ENCODE results near the gene FHAD1. TPM values are rescaled to one million over a fixed set of nuclear protein-coding genes. Genes with fewer than 3 reads are reported as not detected.

FHAD1 gene
- polyA plus RNA-seq, 1 donor: 0.79 TPM

- Histone ChIP-seq H3K4me1 (ENCODE audit: control insufficient read depth, insufficient read depth, low read length) (peaks cover 18% of the 10 kb centered on the region), H3K9me3 (ENCODE audit: control insufficient read depth, low read depth, low read length) (peaks cover 2% of the 10 kb centered on the region), H3K4me3 (ENCODE audit: low read length) (no peak overlapping the region), H3K27ac (ENCODE audit: low read length) (peak overlapping the region; percentile 22), H3K36me3 (ENCODE audit: control insufficient read depth, insufficient read depth, low read length) (no peaks in the 10 kb centered on the region), H3K27me3 (ENCODE audit: control insufficient read depth, insufficient read depth, low read length) (no peaks in the 10 kb centered on the region)
- WGBS (ENCODE audit: insufficient coverage, low lambda C conversion rate): no CpG with 5 or more reads among the region's 7 CpGs
- DNase-seq: no peak
Observed at GRCh38 chr1:15315815-15316214, 68.8 kb downstream of the FHAD1 start.

DNA sequence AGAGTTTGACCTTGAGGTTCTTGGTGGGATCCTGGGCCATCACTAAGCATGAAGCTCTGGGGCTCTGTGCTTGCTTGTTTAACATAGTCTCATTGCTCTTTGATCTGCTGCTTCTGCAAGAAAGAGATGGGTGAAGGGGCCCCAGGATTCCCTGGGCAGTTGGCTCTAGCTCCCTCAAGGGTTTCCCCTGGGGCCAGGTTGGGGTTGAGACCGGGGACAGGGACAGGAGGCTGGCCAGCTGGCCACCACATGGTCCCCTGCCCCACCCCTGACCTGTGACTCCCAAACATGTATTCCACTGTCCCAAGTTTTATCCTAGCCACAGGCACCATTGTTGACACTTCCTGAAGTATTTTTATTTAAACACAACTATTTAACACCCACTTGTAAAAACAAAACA, 69.5 kb downstream of the FHAD1 start:
- H3K27me3 ChIP-seq (ENCODE audit: control insufficient read depth, insufficient read depth, low read length): no peaks in the 10 kb centered on the region
- H3K27ac ChIP-seq (ENCODE audit: low read length): peak overlapping the region; percentile 22
- peak; percentile 31 to 66 for DNase-seq
- peaks cover 2% of the 10 kb centered on the region for H3K9me3 ChIP-seq (ENCODE audit: control insufficient read depth, low read depth, low read length)
- no CpG with 5 or more reads among the region's 1 CpG for WGBS (ENCODE audit: insufficient coverage, low lambda C conversion rate)
- peaks cover 14% of the 10 kb centered on the region for H3K4me1 ChIP-seq (ENCODE audit: control insufficient read depth, insufficient read depth, low read length)
- no peaks in the 10 kb centered on the region for H3K36me3 ChIP-seq (ENCODE audit: control insufficient read depth, insufficient read depth, low read length)
- no peak overlapping the region for H3K4me3 ChIP-seq (ENCODE audit: low read length)

GRCh38 chr1:15320267-15320666, 73.2 kb downstream of the FHAD1 start:
- no peak for DNase-seq
- Histone ChIP-seq H3K9me3 (ENCODE audit: control insufficient read depth, low read depth, low read length) (no peaks in the 10 kb centered on the region), H3K4me1 (ENCODE audit: control insufficient read depth, insufficient read depth, low read length) (peaks cover 31% of the 10 kb centered on the region), H3K27me3 (ENCODE audit: control insufficient read depth, insufficient read depth, low read length) (no peaks in the 10 kb centered on the region), H3K4me3 (ENCODE audit: low read length) (no peak overlapping the region), H3K27ac (ENCODE audit: low read length) (no peak overlapping the region), H3K36me3 (ENCODE audit: control insufficient read depth, insufficient read depth, low read length) (no peaks in the 10 kb centered on the region)
- WGBS (ENCODE audit: insufficient coverage, low lambda C conversion rate): 88% methylated on average over 1 of the region's 5 CpGs

DNA sequence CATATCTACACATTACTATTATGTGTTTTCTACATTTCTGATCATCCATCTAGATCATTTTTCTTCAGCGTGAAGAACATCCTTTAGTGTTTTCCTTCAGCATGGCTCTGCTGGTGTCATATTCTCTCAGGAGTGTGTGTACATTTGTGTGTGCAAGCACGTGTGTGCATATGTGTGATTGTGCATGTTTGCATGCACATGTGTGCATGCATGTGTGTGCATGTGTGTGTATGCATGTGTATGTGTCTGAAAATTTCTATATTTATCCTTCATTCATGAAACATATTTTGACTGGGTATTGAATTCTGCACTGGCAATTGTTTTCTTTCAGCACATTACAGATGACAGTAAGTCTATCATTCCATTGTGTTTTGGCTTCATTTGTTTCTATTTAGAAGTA, 74.6 kb downstream of the FHAD1 start:
- no peaks in the 10 kb centered on the region for H3K36me3 ChIP-seq (ENCODE audit: control insufficient read depth, insufficient read depth, low read length)
- no peaks in the 10 kb centered on the region for H3K27me3 ChIP-seq (ENCODE audit: control insufficient read depth, insufficient read depth, low read length)
- WGBS (ENCODE audit: insufficient coverage, low lambda C conversion rate): no CpG with 5 or more reads among the region's 2 CpGs
- DNase-seq: no peak
- H3K9me3 ChIP-seq (ENCODE audit: control insufficient read depth, low read depth, low read length): no peaks in the 10 kb centered on the region
- no peak overlapping the region for H3K27ac ChIP-seq (ENCODE audit: low read length)
- H3K4me3 ChIP-seq (ENCODE audit: low read length): no peak overlapping the region
- H3K4me1 ChIP-seq (ENCODE audit: control insufficient read depth, insufficient read depth, low read length): peaks cover 30% of the 10 kb centered on the region

DNA sequence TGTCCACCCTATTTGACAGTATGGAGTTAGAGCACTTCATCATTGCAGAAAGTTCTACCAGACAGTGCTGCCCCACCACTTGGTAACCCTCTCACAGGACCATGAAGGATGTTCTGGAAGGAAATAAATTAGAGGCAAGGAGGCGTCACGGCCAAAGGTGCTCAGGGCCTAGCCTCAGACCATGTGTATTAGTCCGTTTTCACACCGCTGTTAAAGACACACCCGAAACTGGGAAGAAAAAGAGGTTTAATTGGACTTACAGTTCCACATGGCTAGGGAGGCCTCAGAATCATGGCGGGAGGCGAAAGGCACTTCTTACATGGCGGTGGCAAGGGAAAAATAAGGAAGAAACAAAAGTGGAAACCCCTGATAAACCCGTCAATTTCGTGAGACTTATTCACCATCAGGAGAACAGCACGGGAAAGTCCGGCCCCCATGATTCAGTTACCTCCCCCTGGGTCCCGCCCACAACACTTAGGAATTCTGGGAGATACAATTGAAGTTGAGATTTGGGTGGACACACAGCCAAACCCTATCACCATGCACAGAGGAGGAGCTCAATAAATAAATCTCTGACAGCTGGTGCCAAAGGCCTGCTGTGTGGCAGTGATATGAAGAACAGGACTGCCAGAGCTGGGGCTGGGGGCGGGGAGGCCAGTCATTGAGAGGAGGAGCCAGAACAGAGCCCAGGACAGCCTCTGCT, 75.8 kb downstream of the FHAD1 start:
- Histone ChIP-seq H3K27me3 (ENCODE audit: control insufficient read depth, insufficient read depth, low read length) (no peaks in the 10 kb centered on the region), H3K4me1 (ENCODE audit: control insufficient read depth, insufficient read depth, low read length) (peaks cover 26% of the 10 kb centered on the region), H3K9me3 (ENCODE audit: control insufficient read depth, low read depth, low read length) (no peaks in the 10 kb centered on the region), H3K4me3 (ENCODE audit: low read length) (no peak overlapping the region), H3K36me3 (ENCODE audit: control insufficient read depth, insufficient read depth, low read length) (no peaks in the 10 kb centered on the region), H3K27ac (ENCODE audit: low read length) (no peak overlapping the region)
- 100% methylated on average over 4 of the region's 14 CpGs for WGBS (ENCODE audit: insufficient coverage, low lambda C conversion rate)
- no peak for DNase-seq

DNA sequence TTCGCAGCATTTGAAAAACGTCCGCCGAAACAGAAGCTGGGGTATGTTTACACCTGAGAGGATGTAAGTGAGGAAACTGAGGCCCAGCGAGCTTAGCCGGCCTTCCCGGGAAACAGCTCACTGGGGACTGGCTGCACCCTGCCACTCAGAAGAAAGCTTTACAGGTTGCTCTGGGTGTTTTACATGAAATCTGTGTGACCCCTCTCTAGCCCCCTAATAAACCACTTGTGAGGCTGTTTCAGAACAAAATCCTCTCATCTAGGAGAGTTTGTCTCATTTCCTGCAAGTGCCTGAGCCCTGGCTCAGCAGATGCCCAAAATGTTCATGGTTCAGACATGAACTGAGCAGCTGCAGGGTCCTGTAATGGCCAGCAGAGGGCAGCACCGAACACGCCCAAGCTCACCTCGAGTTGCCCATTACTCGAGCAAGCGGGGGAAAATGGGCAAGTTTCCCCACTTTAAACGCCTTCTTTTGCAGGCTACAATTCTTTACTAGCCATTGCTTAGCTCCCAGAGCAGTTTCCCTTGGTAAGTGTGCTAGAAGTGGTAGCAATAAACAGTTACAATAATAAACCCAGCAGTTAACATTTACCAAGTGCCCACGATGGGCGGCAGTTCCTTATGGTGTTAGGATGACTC, 76.4 kb downstream of the FHAD1 start:
- Histone ChIP-seq H3K27ac (ENCODE audit: low read length) (peak overlapping the region; percentile 76), H3K27me3 (ENCODE audit: control insufficient read depth, insufficient read depth, low read length) (no peaks in the 10 kb centered on the region), H3K36me3 (ENCODE audit: control insufficient read depth, insufficient read depth, low read length) (no peaks in the 10 kb centered on the region), H3K4me1 (ENCODE audit: control insufficient read depth, insufficient read depth, low read length) (peaks cover 26% of the 10 kb centered on the region), H3K9me3 (ENCODE audit: control insufficient read depth, low read depth, low read length) (no peaks in the 10 kb centered on the region), H3K4me3 (ENCODE audit: low read length) (no peak overlapping the region)
- peak; percentile 73 to 79 for DNase-seq
- WGBS (ENCODE audit: insufficient coverage, low lambda C conversion rate): no CpG with 5 or more reads among the region's 15 CpGs

DNA sequence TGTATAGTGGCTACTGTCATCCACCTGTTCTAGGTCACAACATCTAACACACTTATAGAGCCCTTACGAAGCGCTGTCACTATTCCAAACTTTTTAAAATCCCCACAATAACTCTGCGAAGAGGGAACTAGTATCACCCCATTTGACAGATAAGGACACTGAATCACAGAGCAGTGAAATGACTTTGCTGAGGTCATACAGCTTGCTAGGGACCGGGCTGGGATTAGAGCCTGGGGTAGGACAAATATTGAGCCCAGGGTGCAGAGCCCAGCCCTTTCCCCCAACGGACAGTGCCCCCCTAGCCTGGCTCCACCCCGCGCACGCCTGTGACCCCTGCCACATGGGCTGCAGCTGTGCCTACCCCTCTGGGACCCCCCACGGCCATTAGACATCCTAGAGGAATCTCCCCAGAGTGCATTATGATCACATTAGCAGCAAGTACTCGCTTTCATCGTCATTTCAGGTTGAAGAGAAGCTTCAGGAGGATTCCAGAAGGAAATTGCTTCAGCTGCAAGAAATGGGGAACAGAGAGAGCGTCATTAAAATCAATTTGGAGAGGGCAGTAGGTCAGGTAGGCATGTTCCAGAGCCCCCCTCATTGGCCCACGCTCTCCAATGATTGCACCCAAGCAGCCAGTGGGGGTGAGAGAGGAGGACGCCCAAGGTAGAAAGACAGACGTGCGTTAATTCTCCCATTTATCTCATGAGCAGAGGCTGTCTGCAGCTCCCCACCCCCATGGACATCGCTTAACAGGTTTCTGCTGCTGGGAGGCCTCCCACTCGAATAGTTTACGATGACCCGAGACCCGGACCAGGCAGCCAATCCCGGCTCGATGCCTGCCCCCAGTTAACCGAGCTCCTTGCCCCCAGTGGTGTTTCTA, 77.2 kb downstream of the FHAD1 start:
- Histone ChIP-seq H3K9me3 (ENCODE audit: control insufficient read depth, low read depth, low read length) (no peaks in the 10 kb centered on the region), H3K36me3 (ENCODE audit: control insufficient read depth, insufficient read depth, low read length) (no peaks in the 10 kb centered on the region), H3K4me1 (ENCODE audit: control insufficient read depth, insufficient read depth, low read length) (peaks cover 26% of the 10 kb centered on the region), H3K4me3 (ENCODE audit: low read length) (no peak overlapping the region), H3K27ac (ENCODE audit: low read length) (peak overlapping the region; percentile 76), H3K27me3 (ENCODE audit: control insufficient read depth, insufficient read depth, low read length) (no peaks in the 10 kb centered on the region)
- 44% methylated on average over 2 of the region's 24 CpGs for WGBS (ENCODE audit: insufficient coverage, low lambda C conversion rate)
- DNase-seq: peak in 1 of 2 donors; percentile 87

GRCh38 chr1:15324869-15325335, 77.9 kb downstream of the FHAD1 start:
- H3K4me1 ChIP-seq (ENCODE audit: control insufficient read depth, insufficient read depth, low read length): peaks cover 26% of the 10 kb centered on the region
- H3K27ac ChIP-seq (ENCODE audit: low read length): peak overlapping the region; percentile 76
- DNase-seq: no peak
- H3K36me3 ChIP-seq (ENCODE audit: control insufficient read depth, insufficient read depth, low read length): no peaks in the 10 kb centered on the region
- H3K9me3 ChIP-seq (ENCODE audit: control insufficient read depth, low read depth, low read length): no peaks in the 10 kb centered on the region
- no CpG with 5 or more reads among the region's 9 CpGs for WGBS (ENCODE audit: insufficient coverage, low lambda C conversion rate)
- H3K27me3 ChIP-seq (ENCODE audit: control insufficient read depth, insufficient read depth, low read length): no peaks in the 10 kb centered on the region
- H3K4me3 ChIP-seq (ENCODE audit: low read length): no peak overlapping the region

GRCh38 chr1:15325375-15326085, 78.5 kb downstream of the FHAD1 start:
- H3K27ac ChIP-seq (ENCODE audit: low read length): peak overlapping the region; percentile 76
- no CpG with 5 or more reads among the region's 4 CpGs for WGBS (ENCODE audit: insufficient coverage, low lambda C conversion rate)
- peak in 1 of 2 donors; percentile 59 for DNase-seq
- no peaks in the 10 kb centered on the region for H3K36me3 ChIP-seq (ENCODE audit: control insufficient read depth, insufficient read depth, low read length)
- H3K4me1 ChIP-seq (ENCODE audit: control insufficient read depth, insufficient read depth, low read length): peaks cover 26% of the 10 kb centered on the region
- H3K9me3 ChIP-seq (ENCODE audit: control insufficient read depth, low read depth, low read length): no peaks in the 10 kb centered on the region
- H3K4me3 ChIP-seq (ENCODE audit: low read length): no peak overlapping the region
- no peaks in the 10 kb centered on the region for H3K27me3 ChIP-seq (ENCODE audit: control insufficient read depth, insufficient read depth, low read length)

Data from large intestine (tissue), 3 donors.